K562 (cell line): ENCODE measurements around the gene MPRIP. TPM values are rescaled to one million over a fixed set of nuclear protein-coding genes. Genes with fewer than 3 reads are reported as not detected.

Experiments
- ATAC-seq: fragments of 200-7000 bp; cut with Tn5 transposase; 3 replicates; pipeline ENCODE4 v1.9.1; 2020; ENCODE audit warnings: moderate library complexity
- BruUV-seq: library from RNA; stranded (reverse); fragments of 400-500 nt; replicated peaks from 2 replicates; lab custom pipeline; 2021; lab: Mats Ljungman, UMichigan
- CTCF ChIA-PET: fragments of 300-600 bp; formaldehyde crosslinking; extraction: SDS; loops from one replicate; lab custom pipeline; 2021; ENCODE audit warnings: low intra/inter-chr PET ratio; lab: Yijun Ruan, JAX
- POLR2A ChIA-PET: fragments of 300-600, 350-650 bp; sonication (Branson Sonifier 250); formaldehyde crosslinking; extraction: SDS; loops from one replicate; lab custom pipeline; 2021; ENCODE audit warnings: antibody characterized with exemption, inconsistent platforms; lab: Yijun Ruan, JAX
- DNase-seq, 4 experiments: peaks; one replicate each; pipeline versions ENCODE4 v3.0.0 to v3.0.0-alpha.2; 2011 to 2018; ENCODE audit warnings: low spot score in 3 of 4, mixed read lengths in 3 of 4; ENCODE audit errors: extremely low read depth in 1 of 4
- FAIRE-seq: peaks from 2 replicates; lab custom pipeline; 2011; peaks lifted over from hg19 to GRCh38; lab: Jason Lieb, UNC
- H2AFZ ChIP-seq: 2 replicates; pipeline ENCODE4 v1.6.0; 2011; ENCODE audit warnings: low read depth, low read length, control low read depth, inconsistent platforms
- H3K27ac ChIP-seq: fragments of 200-600 bp; 3 replicates; pipeline ENCODE4 v1.8.0; 2011; ENCODE audit warnings: low read depth, mild to moderate bottlenecking, control low read depth, inconsistent platforms, low read length, moderate library complexity, mixed read lengths; ENCODE audit errors: extremely low read depth
- H3K27me3 ChIP-seq, 2 experiments: fragments of 300-600 bp in 1 of 2; 2 replicates in 1 of 2; 3 replicates in 1 of 2; pipeline versions ENCODE4 v1.6.0 to v1.8.0; 2011; ENCODE audit warnings: inconsistent platforms in 2 of 2, low read length in 2 of 2, mild to moderate bottlenecking in 1 of 2, mixed read lengths in 1 of 2, moderate library complexity in 1 of 2; ENCODE audit not compliant: control insufficient read depth in 2 of 2, insufficient read depth in 2 of 2
- H3K36me3 ChIP-seq: fragments of 300-600 bp; 3 replicates; pipeline ENCODE4 v1.8.0; 2011; ENCODE audit warnings: mild to moderate bottlenecking, low read length, inconsistent platforms; ENCODE audit not compliant: control insufficient read depth, insufficient read depth
- H3K4me1 ChIP-seq, 2 experiments: fragments of 200-600 bp in 1 of 2; replicated peaks in 1 of 2; 2 replicates in 1 of 2; 3 replicates in 1 of 2; pipeline versions ENCODE4 v1.5.1 to v1.8.0; 2011; ENCODE audit warnings: inconsistent platforms in 2 of 2, low read length in 2 of 2, mild to moderate bottlenecking in 1 of 2, mixed read lengths in 1 of 2, moderate library complexity in 1 of 2; ENCODE audit not compliant: control insufficient read depth in 2 of 2, insufficient read depth in 2 of 2
- H3K4me2 ChIP-seq: 2 replicates; pipeline ENCODE4 v1.6.1; 2011; ENCODE audit warnings: low read length, control low read depth, inconsistent platforms, mixed read lengths; ENCODE audit not compliant: insufficient read depth
- H3K4me3 ChIP-seq: fragments of 200-600 bp; sonication (generic), shearing (Covaris generic); 2 replicates; pipeline ENCODE4 v1.5.1; 2016; ENCODE audit warnings: control low read depth, inconsistent platforms
- H3K79me2 ChIP-seq: fragments of 200-600 bp; 3 replicates; pipeline ENCODE4 v1.8.0; 2011; ENCODE audit warnings: low read length, inconsistent platforms; ENCODE audit not compliant: control insufficient read depth, insufficient read depth
- H3K9ac ChIP-seq, 2 experiments: 2 replicates each; pipeline versions ENCODE4 v1.6.0 to v1.6.1; 2011; ENCODE audit warnings: low read depth in 2 of 2, low read length in 2 of 2, control low read depth in 1 of 2, inconsistent platforms in 1 of 2, mild to moderate bottlenecking in 1 of 2, mixed read lengths in 1 of 2; ENCODE audit not compliant: insufficient read depth in 1 of 2
- H3K9me1 ChIP-seq: one replicate; pipeline ENCODE4 v1.6.0; 2011; ENCODE audit warnings: inconsistent platforms, mild to moderate bottlenecking, low read length, moderate library complexity; ENCODE audit not compliant: control insufficient read depth, insufficient read depth
- H3K9me3 ChIP-seq: replicated peaks from 2 replicates; pipeline ENCODE4 v1.5.1; 2011; ENCODE audit warnings: low read depth, low read length, inconsistent platforms; ENCODE audit not compliant: control insufficient read depth, insufficient read depth
- H4K20me1 ChIP-seq: replicated peaks from 2 replicates; pipeline ENCODE4 v1.6.1; 2011; ENCODE audit warnings: low read length, inconsistent platforms, mixed read lengths; ENCODE audit not compliant: control insufficient read depth, insufficient read depth
- CTBP1 ChIP-seq: fragments of 450-650 bp; IDR thresholded peaks from 2 replicates; pipeline ENCODE4 v1.6.1; 2016; ENCODE audit warnings: borderline replicate concordance
- EGR1 ChIP-seq: fragments of 450-650 bp; conservative IDR thresholded peaks from 2 replicates; pipeline ENCODE4 v1.6.1; 2017; ENCODE audit warnings: mild to moderate bottlenecking
- ID3 ChIP-seq, 2 experiments: fragments of 250-450 bp in 1 of 2; fragments of 450-650 bp in 1 of 2; sonication (Bioruptor Pico) in 1 of 2; IDR thresholded peaks; 2 replicates each; pipeline versions ENCODE4 v1.6.1 to v1.8.0; 2016 to 2021; ENCODE audit warnings: mild to moderate bottlenecking in 2 of 2, moderate library complexity in 2 of 2, missing compliant biosample characterization in 1 of 2, missing genetic modification characterization in 1 of 2
- RFX1 ChIP-seq: fragments of 450-650 bp; IDR thresholded peaks from 2 replicates; pipeline ENCODE4 v1.6.1; 2016; ENCODE audit warnings: mild to moderate bottlenecking, moderate library complexity
- VEZF1 ChIP-seq: fragments of 200-800 bp; sonication (Bioruptor generic); IDR thresholded peaks from 2 replicates; pipeline ENCODE4 v1.6.1; 2017; ENCODE audit warnings: missing genetic modification characterization, missing compliant biosample characterization
- ZNF696 ChIP-seq: fragments of 250-450 bp; sonication (Bioruptor Pico); conservative IDR thresholded peaks from 2 replicates; pipeline ENCODE4 v1.4.0; 2020; ENCODE audit warnings: mild to moderate bottlenecking, moderate library complexity
- WGBS: fragments of 100-300 bp; shearing (Covaris generic); methylation state at CpG from one replicate; pipeline ENCODE4 v1.1.6; 2016; ENCODE audit warnings: low coverage, mixed read lengths; ENCODE audit not compliant: insufficient coverage; ENCODE audit errors: missing lambda C conversion rate; 5-methylcytosine and 5-hydroxymethylcytosine counted together
- in situ Hi-C: fragments of 300-500 bp; cut with MboI; formaldehyde crosslinking; loops from 4 replicates; pipeline ENCODE4 v1.15.0; 2018; ENCODE audit warnings: inconsistent platforms, mixed read lengths
- intact Hi-C: fragments of 100-400 bp; cut with micrococcal nuclease; formaldehyde crosslinking; loops from 2 replicates; pipeline ENCODE4 v1.14.2; 2022
- polyA plus RNA-seq, 8 experiments: library from polyadenylated mRNA; depleted of rRNA in 4 of 8; stranded (reverse) in 5 of 8; unstranded in 3 of 8; fragments of >200 nt; fragmentation: Nextera tagmentation in 2 of 8; fragmentation: Illumina TruSeq in 1 of 8; extraction: Ambion mirVana in 2 of 8; extraction: Trizol in 1 of 8; gene quantifications; 2 replicates each; pipeline versions ENCODE4 v1.2.1 to v1.2.3, GENCODE V29; 2011 to 2014; ENCODE audit warnings: inconsistent platforms in 1 of 8, missing spikeins in 1 of 8
- total RNA-seq, 7 experiments: library from RNA; depleted of rRNA in 6 of 7; stranded (reverse); fragments of >200 nt in 6 of 7; fragmentation: Illumina TruSeq in 2 of 7; extraction: Trizol in 2 of 7; gene quantifications; 2 replicates each; pipeline versions ENCODE4 v1.2.1 to v1.2.3, GENCODE V29; 2011 to 2021; ENCODE audit warnings: low replicate concordance in 1 of 7

The MPRIP gene
- total and polyA plus RNA-seq, 9 of the 15 experiments (the other 6 are each of a cell fraction or from before 2014, with no cell fraction given), result 10.0 to 72.6 (median 30.1) TPM

- in situ Hi-C loops (no loop called here), intact Hi-C loops (no loop called here)
- FAIRE-seq (peak; percentile 52), DNase-seq (peak; percentile 38 to 50 (median 44)), ATAC-seq (peak; percentile 82)
- peak overlapping the region; percentile 32 for H3K4me2 ChIP-seq
- no peaks in the 10 kb centered on the region for H3K9me3 ChIP-seq
- no TSS peak for BruUV-seq
- no peak overlapping the region for H2AFZ ChIP-seq
- no peaks in the 10 kb centered on the region for H3K27me3 ChIP-seq
- H3K4me3 ChIP-seq, result no peak overlapping the region
- no peaks in the 10 kb centered on the region for H4K20me1 ChIP-seq
- ChIA-PET POLR2A (no interaction called here), CTCF (no interaction called here)
- H3K27ac ChIP-seq, result no peak overlapping the region
- TF ChIP-seq CTBP1, result 0 out of 2 replicates have a peak, but pooled peaks have one; percentile 11
- TF ChIP-seq EGR1, result peak; percentile 83
- peak; percentile 45; the same call in 1 of the 2 replicates for TF ChIP-seq VEZF1 (CRISPR knock-in tag)
- TF ChIP-seq RFX1, result no peak
- TF ChIP-seq ZNF696 (CRISPR knock-in tag), result no peak
- TF ChIP-seq ID3 (CRISPR knock-in tag; IDR thresholded peaks at IDR 0.05), result no peak
- peak; percentile 49; the same call in 1 of the 2 replicates for TF ChIP-seq ID3 (tag; IDR thresholded peaks at IDR 0.05)
- no peak overlapping the region; a peak in 1 of 4 replicates for H3K9ac ChIP-seq
- WGBS, result 6% methylated on average over 8 of the region's 15 CpGs
- no peaks in the 10 kb centered on the region for H3K9me1 ChIP-seq
- H3K4me1 ChIP-seq, result peaks cover 5 to 6% of the 10 kb centered on the region in 2 experiments; a peak in 4 of 5 replicates
- H3K79me2 ChIP-seq, result no peaks in the 10 kb centered on the region
- H3K36me3 ChIP-seq, result no peaks in the 10 kb centered on the region
Observed at GRCh38 chr17:17021194-17021863, 20.9 kb upstream of the MPRIP start.
